Measurements from ENCODE around the gene PROCA1. TPM values are rescaled to one million over a fixed set of nuclear protein-coding genes. Genes with fewer than 3 reads are reported as not detected.

The PROCA1 gene
- total RNA-seq, 1 donor from 2014 or later, result 12.5 TPM

- Mint-ChIP-seq H3K9me3 (no peaks in the 10 kb centered on the region), H3K4me1 (peaks cover 5% of the 10 kb centered on the region), H3K27me3 (ENCODE audit: low read depth) (no peaks in the 10 kb centered on the region), H3K4me3 (no peak overlapping the region), H3K27ac (ENCODE audit: unreplicated experiment) (no peak overlapping the region), H3K36me3 (ENCODE audit: low read depth) (no peaks in the 10 kb centered on the region)
- TF ChIP-seq CTCF (conservative IDR thresholded peaks at IDR 0.05), result no peak
- no peak for DNase-seq (ENCODE audit: low read depth, low spot score)
These were observed 23.6 kb upstream of the PROCA1 start for GRCh38 chr17:28735242-28735722.

- Mint-ChIP-seq H3K27ac (ENCODE audit: unreplicated experiment) (no peak overlapping the region), H3K4me1 (peaks cover 7% of the 10 kb centered on the region), H3K27me3 (ENCODE audit: low read depth) (no peaks in the 10 kb centered on the region), H3K4me3 (no peak overlapping the region), H3K36me3 (ENCODE audit: low read depth) (no peaks in the 10 kb centered on the region), H3K9me3 (no peaks in the 10 kb centered on the region)
- TF ChIP-seq CTCF (conservative IDR thresholded peaks at IDR 0.05), result no peak
- no peak for DNase-seq (ENCODE audit: low read depth, low spot score)
These were observed 23.1 kb upstream of the PROCA1 start for GRCh38 chr17:28734712-28735241.

DNA sequence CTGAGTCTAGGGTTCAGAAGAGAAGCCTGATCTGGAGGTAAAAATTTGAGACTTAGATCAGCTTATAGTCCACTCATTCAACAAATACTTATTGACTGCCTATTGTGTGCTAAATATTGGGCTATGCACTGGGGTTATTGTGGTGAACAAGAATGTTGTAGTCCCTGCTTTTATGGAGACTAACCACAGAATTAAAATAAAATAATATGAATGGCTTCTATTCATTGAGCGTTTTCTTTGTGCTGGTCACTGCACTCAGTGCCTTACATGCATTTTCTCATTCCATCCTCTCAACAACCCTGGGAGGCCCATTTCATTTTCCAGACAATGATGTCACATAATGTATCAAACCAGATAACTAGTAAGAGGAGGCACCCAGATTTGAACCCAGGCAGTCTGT is 21.7 kb upstream of the PROCA1 start:
- Mint-ChIP-seq H3K27me3 (ENCODE audit: low read depth) (no peaks in the 10 kb centered on the region), H3K9me3 (no peaks in the 10 kb centered on the region), H3K4me1 (peaks cover 15% of the 10 kb centered on the region), H3K36me3 (ENCODE audit: low read depth) (no peaks in the 10 kb centered on the region), H3K27ac (ENCODE audit: unreplicated experiment) (no peak overlapping the region), H3K4me3 (no peak overlapping the region)
- TF ChIP-seq CTCF (conservative IDR thresholded peaks at IDR 0.05), result no peak
- no peak for DNase-seq (ENCODE audit: low read depth, low spot score)

DNA sequence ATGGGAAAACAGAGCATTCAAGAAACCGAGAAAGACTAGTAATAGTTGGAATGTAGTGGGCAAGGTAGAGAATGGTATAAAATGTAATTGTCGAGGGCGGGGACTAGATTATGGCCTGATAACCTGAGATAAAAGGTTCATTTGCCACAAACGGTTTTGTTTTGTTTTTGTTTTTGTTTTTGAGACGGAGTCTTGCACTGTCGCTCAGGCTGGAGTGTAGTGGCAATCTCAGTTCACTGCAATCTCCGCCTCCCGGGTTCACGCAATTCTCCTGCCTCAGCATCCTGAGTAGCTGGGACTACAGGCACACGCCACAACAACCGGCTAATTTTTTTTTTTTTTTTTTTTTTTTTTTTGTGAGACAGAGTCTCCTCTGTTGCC is 18.3 kb upstream of the PROCA1 start:
- Mint-ChIP-seq H3K27ac (ENCODE audit: unreplicated experiment) (no peak overlapping the region), H3K4me1 (peaks cover 42% of the 10 kb centered on the region), H3K9me3 (no peaks in the 10 kb centered on the region), H3K27me3 (ENCODE audit: low read depth) (peaks cover 22% of the 10 kb centered on the region), H3K36me3 (ENCODE audit: low read depth) (no peaks in the 10 kb centered on the region), H3K4me3 (peak overlapping the region; percentile 47)
- DNase-seq (ENCODE audit: low read depth, low spot score), result no peak
- TF ChIP-seq CTCF (conservative IDR thresholded peaks at IDR 0.05), result no peak

GRCh38 chr17:28728364-28729200 is 16.9 kb upstream of the PROCA1 start, which contains the start of gene NEK8:
Gene NEK8 (plus strand): TSS chr17:28728788. CDS start chr17:28728814, 26 bp downstream.
- Mint-ChIP-seq H3K27me3 (ENCODE audit: low read depth) (peaks cover 23% of the 10 kb centered on the region), H3K9me3 (no peaks in the 10 kb centered on the region), H3K4me1 (peaks cover 50% of the 10 kb centered on the region), H3K4me3 (peak within 1 kb of the TSS; percentile 98), H3K27ac (ENCODE audit: unreplicated experiment) (peak within 1 kb of the TSS; percentile 70), H3K36me3 (ENCODE audit: low read depth) (peaks cover 6% of the 10 kb centered on the region)
- TF ChIP-seq CTCF (conservative IDR thresholded peaks at IDR 0.05), result no peak
- peak; percentile 98 for DNase-seq (ENCODE audit: low read depth, low spot score)
